PC-9 (cell line): Measurements from ENCODE around the gene MCCC2.

Experiments
- EZH2 ChIP-seq: fragments of 200-600 bp; sonication (generic); IDR thresholded peaks from 2 replicates; pipeline ENCODE4 v1.8.0; 2017; ENCODE audit warnings: antibody characterized with exemption, low read depth
- TF ChIP-seq, protein P1 (sequence below): fragments of 200-600 bp; sonication (generic); conservative IDR thresholded peaks from 2 replicates; pipeline ENCODE4 v1.6.1; 2017; ENCODE audit warnings: mixed run types, antibody characterized with exemption, mild to moderate bottlenecking, moderate library complexity

DNA sequence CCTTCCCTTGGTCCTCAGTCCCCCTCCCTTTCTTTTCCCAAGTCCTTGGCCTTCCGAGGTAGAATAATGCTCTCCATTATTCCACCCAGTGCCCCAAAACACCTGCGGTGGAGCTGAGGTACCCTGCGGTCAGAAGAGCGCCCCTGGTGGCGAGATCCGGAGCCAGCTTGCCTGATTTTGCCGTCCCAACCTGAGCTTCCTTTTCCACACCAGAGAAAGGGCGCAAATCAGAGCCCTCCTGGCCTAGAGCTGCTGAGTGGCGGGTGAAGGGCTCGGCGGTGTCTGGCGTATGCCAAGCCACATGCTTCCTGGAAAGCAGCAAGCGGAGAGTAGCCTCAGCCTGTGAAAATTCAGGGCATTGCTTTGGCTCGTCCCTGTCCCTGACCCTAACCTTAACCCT, 110.8 kb downstream of the MCCC2 start:
- TF ChIP-seq, protein P1, sequence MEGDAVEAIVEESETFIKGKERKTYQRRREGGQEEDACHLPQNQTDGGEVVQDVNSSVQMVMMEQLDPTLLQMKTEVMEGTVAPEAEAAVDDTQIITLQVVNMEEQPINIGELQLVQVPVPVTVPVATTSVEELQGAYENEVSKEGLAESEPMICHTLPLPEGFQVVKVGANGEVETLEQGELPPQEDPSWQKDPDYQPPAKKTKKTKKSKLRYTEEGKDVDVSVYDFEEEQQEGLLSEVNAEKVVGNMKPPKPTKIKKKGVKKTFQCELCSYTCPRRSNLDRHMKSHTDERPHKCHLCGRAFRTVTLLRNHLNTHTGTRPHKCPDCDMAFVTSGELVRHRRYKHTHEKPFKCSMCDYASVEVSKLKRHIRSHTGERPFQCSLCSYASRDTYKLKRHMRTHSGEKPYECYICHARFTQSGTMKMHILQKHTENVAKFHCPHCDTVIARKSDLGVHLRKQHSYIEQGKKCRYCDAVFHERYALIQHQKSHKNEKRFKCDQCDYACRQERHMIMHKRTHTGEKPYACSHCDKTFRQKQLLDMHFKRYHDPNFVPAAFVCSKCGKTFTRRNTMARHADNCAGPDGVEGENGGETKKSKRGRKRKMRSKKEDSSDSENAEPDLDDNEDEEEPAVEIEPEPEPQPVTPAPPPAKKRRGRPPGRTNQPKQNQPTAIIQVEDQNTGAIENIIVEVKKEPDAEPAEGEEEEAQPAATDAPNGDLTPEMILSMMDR: peak; percentile 43; the same call in 1 of the 2 replicates
- TF ChIP-seq EZH2: no peak
